UCSD-AML1 (cell line): ENCODE data around the gene HEPN1.

Experiments used
- DNase-seq: peaks from one replicate; lab custom pipeline; 2025; ENCODE audit not compliant: unreplicated experiment; lab: John Stamatoyannopoulos, UW

The HEPN1 gene

DNA sequence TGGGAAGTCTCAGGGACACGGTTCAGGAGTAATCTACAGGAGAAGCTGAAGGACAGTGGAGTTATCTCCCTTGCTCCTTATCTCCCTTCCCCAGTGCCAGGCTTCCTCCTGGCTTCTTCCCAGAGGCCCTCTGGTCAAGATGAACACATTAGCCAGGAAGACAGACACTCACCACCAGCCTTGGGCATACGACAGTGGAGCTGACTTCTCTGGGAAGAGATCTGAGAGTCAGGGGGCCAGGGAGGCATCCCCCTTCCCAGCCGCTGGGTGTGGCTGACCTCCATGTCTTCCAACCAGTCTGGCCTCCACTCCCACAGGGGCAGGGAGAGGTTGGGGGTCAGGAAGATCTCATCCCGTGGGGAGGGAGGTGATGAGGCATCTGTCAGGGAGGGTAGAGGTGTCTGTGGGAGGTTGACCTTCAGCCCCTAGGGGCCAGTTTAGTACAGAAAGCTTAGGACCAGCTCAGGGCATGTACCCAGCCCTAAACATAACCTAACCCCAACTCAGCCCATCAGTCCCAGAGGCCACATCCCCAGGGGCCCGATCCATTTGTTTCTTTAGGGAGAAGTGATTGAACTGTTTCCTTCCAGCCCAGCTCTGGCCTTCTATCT lies 34.1 kb upstream of the HEPN1 start:
- no peak for DNase-seq

GRCh38 chr11:124886476-124886875 lies 32.6 kb upstream of the HEPN1 start:
- no peak for DNase-seq

GRCh38 chr11:124886978-124887666 lies 31.9 kb upstream of the HEPN1 start:
- DNase-seq: no peak

GRCh38 chr11:124887667-124888013 lies 31.4 kb upstream of the HEPN1 start:
- DNase-seq: no peak

- DNase-seq: no peak
Observed at GRCh38 chr11:124889191-124890091, 29.6 kb upstream of the HEPN1 start.

- no peak for DNase-seq
Observed at GRCh38 chr11:124890151-124890550, 28.9 kb upstream of the HEPN1 start.

DNA sequence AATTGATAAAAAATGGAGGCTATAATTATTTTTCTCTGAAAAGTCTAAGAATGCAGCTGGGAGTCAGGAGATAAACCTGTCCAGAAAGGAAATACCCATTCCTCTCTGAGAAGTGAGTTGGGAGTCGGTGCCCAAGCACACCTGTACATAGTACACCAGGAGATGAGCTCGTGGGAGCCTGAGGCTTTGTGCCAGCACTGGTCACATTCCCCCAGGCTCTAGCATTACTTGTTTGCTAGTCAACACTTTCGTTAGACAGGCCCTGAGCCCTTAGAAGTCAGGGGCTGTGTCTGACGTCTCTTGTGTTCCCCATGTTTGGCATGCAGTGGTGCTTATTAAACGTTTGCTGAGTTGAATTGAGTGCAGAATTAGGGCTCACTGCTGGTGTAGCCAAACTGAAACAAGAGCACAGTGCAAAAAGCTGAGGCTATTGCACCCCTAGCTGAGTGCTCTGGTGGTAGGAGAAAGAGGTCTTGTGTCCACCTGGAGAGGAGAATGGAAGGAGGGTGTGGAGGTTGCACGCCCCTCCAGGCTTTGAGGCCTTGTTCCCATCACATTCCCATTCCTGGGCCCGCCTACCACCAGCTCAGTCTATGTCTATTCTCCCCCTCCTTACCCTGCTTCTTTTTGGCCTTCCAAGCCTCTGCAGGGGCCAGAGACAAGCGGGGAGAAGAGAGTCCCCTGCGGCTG lies 28.2 kb upstream of the HEPN1 start:
- no peak for DNase-seq

GRCh38 chr11:124891373-124891861 lies 27.6 kb upstream of the HEPN1 start:
- DNase-seq: no peak

- no peak for DNase-seq
Observed at GRCh38 chr11:124892146-124892545, 26.9 kb upstream of the HEPN1 start.

DNA sequence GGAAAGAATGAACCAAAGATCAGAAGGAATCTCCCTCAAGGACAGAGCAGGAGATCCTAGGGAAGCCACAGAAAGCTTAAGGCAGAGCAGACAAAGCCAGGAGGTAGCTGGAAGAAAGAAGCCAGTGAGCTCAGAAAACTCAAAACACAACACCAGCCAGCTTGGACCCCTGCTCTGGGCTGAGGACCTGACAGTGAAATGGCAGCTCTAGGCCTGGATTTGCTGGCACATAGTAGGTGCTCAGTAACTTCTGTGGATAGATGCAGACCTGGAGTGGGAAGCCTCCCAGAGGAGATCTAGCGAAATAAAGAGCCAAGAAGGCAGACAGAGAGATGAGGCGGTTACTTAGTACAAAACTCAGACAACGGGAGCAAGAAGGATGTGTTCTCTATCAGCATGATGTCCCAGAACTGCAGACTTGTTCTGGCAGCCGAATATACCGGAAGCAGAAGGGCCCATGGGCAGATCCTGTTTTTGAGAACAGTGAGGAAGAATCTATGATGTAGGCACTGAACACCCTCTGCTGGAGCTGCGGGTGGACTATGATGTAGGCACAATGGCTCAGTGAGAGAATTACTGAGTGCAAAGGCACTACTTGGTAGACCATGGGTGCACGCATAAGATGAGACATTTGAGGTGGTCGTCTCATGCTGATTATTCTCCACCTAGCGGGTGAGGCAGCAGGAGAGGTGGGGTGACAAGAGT lies 26.1 kb upstream of the HEPN1 start:
- DNase-seq: peak; percentile 45

- no peak for DNase-seq
Observed at GRCh38 chr11:124893781-124894401, 25.2 kb upstream of the HEPN1 start.

DNA sequence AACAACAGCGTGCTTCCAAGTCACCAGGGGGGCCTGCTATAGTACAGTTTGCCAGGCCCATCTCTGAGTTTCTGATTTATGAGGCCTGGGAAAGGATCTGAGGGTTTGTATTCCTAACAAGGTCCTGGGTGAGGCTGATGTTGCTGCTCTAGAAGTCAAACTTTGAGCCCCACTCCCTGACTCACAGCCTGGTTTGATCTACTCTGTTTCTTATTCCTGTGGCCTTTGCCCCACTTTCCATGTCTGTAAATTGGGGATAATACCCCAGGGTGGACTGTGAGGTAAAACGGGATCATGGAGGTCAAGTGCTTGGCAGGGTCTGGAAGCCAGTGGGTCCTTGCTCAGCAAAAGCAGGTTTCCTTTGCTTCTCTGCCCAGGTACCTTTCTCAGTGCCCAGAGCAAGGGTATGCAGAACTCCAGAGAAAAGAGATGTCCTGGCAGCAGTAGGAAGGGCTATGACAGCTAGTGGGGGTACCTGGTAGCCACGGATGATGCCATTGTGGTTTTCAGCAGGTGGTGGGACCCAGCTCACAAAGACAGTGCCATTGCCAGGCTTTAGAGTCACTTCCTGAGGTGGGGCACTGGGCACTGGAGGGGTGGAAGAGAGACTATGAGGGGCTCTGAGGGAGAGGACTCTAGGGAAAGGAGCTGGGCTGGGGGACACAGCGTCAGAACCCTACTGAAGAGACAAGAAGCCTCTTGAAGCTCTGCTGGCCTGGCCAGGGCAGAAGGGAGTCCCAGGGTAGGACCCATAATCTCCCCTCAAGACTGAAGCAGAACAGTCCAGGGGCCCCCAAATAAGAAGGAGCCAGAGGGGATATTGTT lies 24.2 kb upstream of the HEPN1 start:
- no peak for DNase-seq

DNA sequence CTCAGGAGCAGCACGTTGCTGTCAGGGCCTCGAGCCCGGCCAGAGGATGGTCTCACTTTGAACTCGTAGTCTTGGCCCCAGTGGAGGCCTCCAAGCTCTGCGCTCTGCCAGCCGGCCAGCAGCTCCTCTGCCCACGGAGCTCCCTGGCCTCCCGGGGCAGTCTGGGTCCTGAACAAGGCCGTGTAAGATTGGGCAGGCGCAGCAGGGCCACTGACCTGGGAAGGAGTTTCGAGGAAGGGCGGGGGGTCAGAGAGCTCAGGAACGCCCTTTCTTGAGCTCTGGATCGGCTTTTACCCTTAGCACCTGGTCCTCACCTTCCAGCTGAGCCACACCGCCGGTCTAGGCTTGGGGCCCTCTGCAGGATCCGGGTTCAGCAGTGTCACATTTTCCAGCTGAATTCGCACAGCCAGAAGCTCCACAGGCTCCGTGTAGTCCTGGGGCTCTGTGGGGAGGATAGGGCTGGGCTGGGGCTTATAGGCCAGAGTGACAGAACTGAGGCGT lies 23.5 kb upstream of the HEPN1 start:
- DNase-seq: no peak

DNA sequence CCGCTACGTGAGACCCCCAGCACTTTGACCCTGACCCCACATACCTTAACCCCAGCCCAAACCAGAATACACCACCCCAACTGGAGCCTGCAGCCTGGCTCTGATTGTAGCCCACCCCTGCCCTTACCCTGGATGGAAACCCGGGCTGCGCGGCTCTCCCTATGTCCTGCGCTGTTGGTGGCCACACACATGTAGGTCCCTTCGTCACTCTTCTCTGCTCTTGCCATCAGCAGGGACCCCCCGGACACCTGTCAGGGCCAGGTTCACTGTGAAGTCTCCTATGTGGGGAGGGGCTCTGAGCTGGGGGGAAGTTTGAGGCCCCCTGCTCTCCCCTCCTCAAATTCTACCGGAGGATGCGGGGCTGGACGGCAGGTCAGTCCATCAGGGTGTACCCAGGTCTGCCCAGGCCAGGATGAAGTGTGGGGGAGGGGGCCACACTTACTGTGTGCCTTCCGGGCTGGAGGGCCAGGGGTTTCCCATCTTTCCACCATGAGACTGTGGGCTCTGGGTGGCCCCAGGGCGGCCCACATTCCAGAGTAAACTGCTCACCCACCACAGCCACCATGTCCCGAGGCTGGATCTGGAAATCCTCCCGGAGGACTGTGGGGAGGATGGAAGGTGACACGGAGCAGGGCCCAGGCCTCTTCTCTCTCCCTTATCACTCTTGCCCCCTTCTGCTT lies 22.8 kb upstream of the HEPN1 start:
- DNase-seq: no peak

- DNase-seq: no peak
Observed at GRCh38 chr11:124896821-124897391, 22.1 kb upstream of the HEPN1 start.

GRCh38 chr11:124897674-124898262 lies 21.3 kb upstream of the HEPN1 start, which contains the start of gene ROBO4:
ROBO4 (minus strand) TSS chr11:124897865; CDS start chr11:124897795, 70 bp downstream.
- DNase-seq: peak; percentile 78

- peak; percentile 37 for DNase-seq
Observed at GRCh38 chr11:124898263-124898680, 20.8 kb upstream of the HEPN1 start.

- DNase-seq: no peak
Observed at GRCh38 chr11:124898711-124899110, 20.3 kb upstream of the HEPN1 start.
